Erythroblast (primary cell): ENCODE measurements around the gene PCDHA5.
A peak's percentile ranks its signal among the peaks of the same experiment; 100 is the strongest.
"Not testable (repeated sequence)": the region's sequence is repeated elsewhere in the genome, so short reads cannot be mapped to it uniquely, and the experiment has no call there.

ENCODE experiments used
- DNase-seq, 2 experiments: peaks; one replicate each; lab custom pipeline; 2025; lab: John Stamatoyannopoulos, UW
- GATA1 ChIP-seq: IDR thresholded peaks from 2 replicates; pipeline ENCODE4 v1.6.1; 2011; ENCODE audit warnings: low read depth, mild to moderate bottlenecking, control low read depth, low read length, moderate library complexity
- POLR2A ChIP-seq: IDR thresholded peaks from 2 replicates; pipeline ENCODE4 v1.6.1; 2011; ENCODE audit warnings: mild to moderate bottlenecking, low read length

PCDHA5 gene

DNA sequence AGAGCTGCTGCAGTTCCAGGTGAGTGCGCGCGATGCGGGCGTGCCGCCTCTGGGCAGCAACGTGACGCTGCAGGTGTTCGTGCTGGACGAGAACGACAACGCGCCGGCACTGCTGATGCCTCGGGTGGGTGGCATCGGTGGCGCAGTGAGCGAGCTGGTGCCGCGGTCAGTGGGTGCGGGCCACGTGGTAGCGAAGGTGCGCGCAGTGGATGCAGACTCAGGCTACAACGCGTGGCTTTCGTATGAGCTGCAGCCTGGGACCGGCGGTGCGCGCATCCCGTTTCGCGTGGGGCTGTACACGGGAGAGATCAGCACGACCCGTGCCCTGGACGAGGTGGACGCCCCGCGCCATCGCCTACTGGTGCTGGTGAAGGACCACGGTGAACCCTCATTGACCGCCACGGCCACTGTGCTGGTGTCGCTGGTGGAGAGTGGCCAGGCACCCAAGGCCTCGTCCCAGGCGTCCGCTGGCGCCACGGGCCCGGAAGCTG is 18.6 kb upstream of the PCDHA5 start:
- DNase-seq, result no peak
- TF ChIP-seq GATA1, result no peak
- TF ChIP-seq POLR2A, result no peak

DNA sequence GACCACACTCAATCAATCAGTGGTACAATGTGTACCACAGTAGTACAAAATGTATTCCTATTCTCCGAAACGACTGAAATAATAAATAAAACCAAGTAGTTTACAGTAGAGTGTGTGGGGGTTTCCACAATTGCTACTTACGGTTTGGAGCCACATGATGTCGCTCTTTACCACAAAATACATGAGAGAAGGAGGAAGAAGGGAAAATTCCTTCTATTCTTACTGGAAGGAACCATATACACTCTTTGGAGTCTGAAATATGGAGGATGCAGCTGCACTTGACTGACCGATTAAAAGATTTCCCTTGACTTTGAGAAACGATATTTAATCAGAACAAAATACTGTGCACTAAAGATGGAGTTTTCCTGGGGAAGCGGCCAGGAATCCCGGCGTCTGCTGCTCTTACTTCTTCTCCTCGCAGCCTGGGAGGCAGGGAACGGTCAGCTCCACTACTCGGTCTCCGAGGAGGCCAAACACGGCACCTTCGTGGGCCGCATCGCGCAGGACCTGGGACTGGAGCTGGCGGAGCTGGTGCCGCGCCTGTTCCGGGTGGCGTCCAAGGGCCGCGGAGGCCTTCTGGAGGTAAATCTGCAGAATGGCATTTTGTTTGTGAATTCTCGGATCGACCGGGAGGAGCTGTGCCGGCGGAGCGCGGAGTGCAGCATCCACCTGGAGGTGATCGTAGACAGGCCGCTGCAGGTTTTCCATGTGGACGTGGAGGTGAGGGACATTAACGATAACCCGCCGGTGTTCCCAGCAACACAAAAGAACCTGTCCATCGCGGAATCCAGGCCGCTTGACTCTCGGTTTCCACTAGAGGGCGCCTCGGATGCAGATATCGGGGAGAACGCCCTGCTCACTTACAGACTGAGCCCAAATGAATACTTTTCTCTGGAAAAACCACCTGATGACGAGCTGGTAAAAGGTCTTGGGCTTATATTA is 14.3 kb upstream of the PCDHA5 start, which contains the start of gene PCDHA4:
TSS of gene PCDHA4 (plus strand) at position 235 of the 942 bp plus-strand sequence.
- DNase-seq, result peak; percentile 17 to 46
- no peak for TF ChIP-seq POLR2A
- no peak for TF ChIP-seq GATA1

DNA sequence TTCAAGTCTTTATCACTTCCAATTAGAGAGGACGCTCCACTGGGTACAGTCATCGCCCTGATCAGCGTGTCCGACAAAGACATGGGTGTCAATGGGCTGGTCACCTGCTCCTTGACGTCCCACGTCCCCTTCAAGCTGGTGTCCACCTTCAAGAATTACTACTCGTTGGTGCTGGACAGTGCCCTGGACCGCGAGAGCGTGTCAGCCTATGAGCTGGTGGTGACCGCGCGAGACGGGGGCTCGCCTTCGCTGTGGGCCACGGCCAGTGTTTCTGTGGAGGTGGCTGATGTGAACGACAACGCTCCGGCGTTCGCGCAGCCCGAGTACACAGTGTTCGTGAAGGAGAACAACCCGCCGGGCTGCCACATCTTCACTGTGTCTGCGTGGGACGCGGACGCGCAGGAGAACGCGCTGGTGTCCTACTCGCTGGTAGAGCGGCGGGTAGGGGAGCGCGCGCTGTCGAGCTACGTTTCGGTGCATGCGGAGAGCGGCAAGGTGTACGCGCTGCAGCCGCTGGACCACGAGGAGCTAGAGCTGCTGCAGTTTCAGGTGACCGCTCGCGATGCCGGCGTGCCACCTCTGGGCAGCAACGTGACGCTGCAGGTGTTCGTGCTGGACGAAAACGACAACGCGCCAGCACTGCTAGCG is 13.0 kb upstream of the PCDHA5 start:
- DNase-seq, result not testable (repeated sequence)

DNA sequence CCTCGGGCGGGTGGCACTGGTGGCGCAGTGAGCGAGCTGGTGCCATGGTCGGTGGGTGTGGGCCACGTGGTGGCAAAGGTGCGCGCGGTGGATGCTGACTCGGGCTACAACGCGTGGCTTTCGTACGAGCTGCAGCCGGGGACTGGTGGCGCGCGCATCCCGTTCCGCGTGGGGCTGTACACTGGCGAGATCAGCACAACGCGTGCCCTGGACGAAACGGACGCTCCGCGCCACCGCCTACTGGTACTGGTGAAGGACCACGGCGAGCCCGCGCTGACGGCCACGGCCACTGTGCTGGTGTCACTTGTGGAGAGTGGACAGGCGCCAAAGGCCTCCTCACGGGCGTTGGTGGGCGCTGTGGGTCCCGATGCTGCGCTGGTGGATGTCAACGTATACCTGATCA is 12.5 kb upstream of the PCDHA5 start:
- TF ChIP-seq GATA1, result no peak
- TF ChIP-seq POLR2A, result no peak
- no peak for DNase-seq

DNA sequence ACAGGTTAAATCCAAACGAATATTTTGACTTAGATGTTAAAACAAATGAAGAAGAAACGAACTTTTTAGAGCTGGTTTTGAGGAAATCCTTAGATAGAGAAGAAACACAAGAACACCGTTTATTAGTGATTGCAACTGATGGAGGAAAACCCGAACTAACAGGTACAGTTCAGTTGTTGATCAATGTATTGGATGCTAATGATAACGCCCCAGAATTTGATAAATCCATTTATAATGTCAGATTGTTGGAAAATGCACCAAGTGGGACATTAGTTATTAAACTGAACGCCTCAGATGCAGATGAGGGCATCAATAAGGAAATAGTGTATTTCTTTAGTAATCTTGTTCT is 842 bp downstream of the PCDHA5 start:
- no peak for DNase-seq
- TF ChIP-seq GATA1 (no peak), POLR2A (no peak)

DNA sequence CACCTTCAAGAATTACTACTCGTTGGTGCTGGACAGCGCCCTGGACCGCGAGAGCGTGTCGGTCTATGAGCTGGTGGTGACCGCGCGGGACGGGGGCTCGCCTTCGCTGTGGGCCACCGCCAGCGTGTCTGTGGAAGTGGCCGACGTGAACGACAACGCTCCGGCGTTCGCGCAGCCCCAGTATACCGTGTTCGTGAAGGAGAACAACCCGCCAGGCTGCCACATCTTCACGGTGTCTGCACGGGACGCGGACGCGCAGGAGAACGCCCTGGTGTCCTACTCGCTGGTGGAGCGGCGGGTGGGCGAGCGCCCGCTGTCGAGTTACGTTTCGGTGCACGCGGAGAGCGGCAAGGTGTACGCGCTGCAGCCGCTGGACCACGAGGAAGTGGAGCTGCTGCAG is 1.6 kb downstream of the PCDHA5 start:
- DNase-seq, result not testable (repeated sequence)

DNA sequence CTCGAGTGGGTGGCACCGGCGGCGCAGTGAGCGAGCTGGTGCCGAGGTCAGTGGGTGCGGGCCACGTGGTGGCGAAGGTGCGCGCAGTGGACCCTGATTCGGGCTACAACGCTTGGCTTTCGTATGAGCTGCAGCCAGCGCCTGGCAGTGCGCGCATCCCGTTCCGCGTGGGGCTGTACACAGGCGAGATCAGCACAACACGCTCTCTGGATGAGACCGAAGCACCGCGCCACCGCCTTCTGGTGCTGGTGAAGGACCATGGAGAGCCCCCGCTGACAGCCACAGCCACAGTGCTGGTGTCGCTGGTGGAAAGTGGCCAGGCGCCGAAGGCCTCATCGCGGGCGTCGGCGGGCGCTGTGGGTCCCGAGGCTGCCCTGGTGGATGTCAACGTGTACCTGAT is 2.1 kb downstream of the PCDHA5 start:
- DNase-seq, result no peak
- TF ChIP-seq GATA1, result no peak
- no peak for TF ChIP-seq POLR2A

DNA sequence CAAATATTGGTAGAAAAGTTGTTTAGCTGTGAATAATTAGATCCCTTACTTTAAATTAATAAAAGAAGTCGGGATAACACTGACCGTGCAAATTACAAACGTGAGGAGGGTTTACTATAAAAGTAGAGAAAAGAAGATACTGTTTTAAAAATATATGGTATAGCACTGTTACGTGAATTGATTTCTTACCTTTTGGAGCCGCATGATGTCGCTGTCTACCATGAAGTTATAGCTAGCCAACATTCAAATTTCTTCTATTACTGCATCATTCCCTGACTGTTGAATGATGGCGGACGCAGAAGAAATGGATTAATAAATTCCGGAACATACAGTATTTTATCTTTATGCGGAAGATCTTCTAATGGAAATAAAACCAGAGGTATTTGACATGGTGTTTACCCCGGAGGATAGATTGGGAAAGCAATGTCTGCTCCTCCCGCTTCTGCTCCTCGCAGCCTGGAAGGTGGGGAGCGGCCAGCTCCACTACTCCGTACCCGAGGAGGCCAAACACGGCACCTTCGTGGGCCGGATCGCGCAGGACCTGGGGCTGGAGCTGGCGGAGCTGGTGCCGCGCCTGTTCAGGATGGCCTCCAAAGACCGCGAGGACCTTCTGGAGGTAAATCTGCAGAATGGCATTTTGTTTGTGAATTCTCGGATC is 6.4 kb downstream of the PCDHA5 start, which contains the start of gene PCDHA6:
TSS of gene PCDHA6 (plus strand) at position 257 of the 658 bp plus-strand sequence. CDS start at position 389, 132 bp downstream.
- DNase-seq, result peak in 1 of 2 experiments; percentile 2
- no peak for TF ChIP-seq POLR2A
- no peak for TF ChIP-seq GATA1

DNA sequence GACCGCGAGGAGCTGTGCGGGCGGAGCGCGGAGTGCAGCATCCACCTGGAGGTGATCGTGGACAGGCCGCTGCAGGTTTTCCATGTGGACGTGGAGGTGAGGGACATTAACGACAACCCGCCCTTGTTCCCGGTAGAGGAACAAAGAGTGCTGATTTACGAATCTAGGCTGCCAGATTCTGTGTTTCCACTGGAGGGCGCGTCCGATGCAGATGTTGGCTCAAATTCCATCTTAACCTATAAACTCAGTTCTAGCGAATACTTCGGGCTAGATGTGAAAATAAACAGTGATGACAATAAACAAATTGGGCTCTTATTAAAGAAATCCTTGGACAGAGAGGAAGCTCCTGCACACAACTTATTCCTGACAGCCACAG is 6.9 kb downstream of the PCDHA5 start:
- TF ChIP-seq GATA1 (no peak), POLR2A (no peak)
- no peak for DNase-seq

DNA sequence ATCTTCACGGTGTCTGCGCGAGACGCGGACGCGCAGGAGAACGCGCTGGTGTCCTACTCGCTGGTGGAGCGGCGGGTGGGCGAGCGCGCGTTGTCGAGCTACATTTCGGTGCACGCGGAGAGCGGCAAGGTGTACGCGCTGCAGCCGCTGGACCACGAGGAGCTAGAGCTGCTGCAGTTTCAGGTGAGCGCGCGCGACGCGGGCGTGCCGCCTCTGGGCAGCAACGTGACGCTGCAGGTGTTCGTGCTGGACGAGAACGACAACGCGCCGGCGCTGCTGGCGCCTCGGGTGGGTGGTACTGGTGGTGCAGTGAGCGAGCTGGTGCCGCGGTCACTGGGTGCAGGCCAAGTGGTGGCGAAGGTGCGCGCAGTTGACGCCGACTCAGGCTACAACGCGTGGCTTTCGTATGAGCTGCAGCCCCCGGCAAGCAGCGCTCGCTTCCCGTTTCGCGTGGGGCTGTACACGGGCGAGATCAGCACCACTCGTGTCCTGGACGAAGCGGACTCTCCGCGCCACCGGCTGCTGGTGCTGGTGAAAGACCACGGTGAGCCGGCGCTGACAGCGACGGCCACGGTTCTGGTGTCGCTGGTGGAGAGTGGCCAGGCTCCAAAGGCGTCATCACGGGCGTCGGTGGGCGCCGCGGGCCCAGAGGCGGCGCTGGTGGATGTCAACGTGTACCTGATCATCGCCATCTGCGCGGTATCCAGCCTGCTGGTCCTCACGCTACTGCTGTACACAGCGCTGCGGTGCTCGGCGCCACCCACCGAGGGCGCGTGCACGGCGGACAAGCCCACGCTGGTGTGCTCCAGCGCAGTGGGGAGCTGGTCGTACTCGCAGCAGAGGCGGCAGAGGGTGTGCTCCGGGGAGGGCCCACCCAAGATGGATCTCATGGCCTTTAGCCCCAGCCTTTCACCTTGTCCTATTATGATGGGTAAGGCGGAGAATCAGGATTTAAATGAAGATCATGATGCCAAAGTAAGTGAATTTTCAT is 8.4 kb downstream of the PCDHA5 start:
- not testable (repeated sequence) for DNase-seq

DNA sequence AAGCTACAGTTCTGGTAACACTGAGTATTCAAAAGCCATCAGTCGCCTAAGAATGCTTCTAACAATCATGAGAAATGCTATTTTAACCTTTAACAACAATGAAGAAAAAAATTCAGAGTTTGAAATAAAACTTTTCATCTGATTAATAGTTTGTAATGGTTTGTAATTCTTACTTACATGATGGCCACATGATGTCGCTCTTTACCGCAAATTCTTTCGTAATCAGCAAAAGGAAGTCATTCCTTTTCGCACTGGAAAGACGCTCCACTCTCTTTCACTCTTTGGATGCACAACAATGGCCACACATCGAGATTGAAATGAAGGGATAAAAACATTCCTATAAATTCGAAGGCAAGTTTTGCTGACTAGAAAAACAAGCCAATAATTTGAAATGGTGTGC is 12.6 kb downstream of the PCDHA5 start, which contains the start of gene PCDHA7:
TSS of gene PCDHA7 (plus strand) at position 277 of the 400 bp plus-strand sequence. CDS start at position 392, 115 bp downstream.
- TF ChIP-seq POLR2A (no peak), GATA1 (no peak)

DNA sequence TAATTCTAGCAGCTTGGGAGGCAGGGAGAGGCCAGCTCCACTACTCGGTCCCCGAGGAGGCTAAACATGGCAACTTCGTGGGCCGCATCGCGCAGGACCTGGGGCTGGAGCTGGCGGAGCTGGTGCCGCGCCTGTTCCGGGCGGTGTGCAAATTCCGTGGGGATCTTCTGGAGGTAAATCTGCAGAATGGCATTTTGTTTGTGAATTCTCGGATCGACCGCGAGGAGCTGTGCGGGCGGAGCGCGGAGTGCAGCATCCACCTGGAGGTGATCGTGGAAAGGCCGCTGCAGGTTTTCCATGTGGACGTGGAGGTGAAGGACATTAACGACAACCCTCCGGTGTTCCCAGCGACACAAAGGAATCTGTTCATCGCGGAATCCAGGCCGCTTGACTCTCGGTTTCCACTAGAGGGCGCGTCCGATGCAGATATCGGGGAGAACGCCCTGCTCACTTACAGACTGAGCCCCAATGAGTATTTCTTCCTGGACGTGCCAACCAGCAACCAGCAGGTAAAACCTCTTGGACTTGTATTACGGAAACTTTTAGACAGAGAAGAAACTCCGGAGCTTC is 13.1 kb downstream of the PCDHA5 start:
- DNase-seq, result not testable (repeated sequence)

More for the DNA sequence above, 12.6 kb downstream of the PCDHA5 start, which contains the start of gene PCDHA7:
- DNase-seq, result peak in 1 of 2 experiments; percentile 3
